GM20000 (cell line): Measurements from ENCODE around the gene CRP.
"Not testable (repeated sequence)": the region's sequence is repeated elsewhere in the genome, so short reads cannot be mapped to it uniquely, and the experiment has no call there.

Source experiments
- DNase-seq: peaks from one replicate; pipeline ENCODE4 v3.0.0; 2012; ENCODE audit warnings: low spot score
- TF ChIP-seq, protein P1 (sequence below): IDR thresholded peaks from 2 replicates; pipeline ENCODE4 v1.5.1; 2012; ENCODE audit warnings: mild to moderate bottlenecking, control low read depth; ENCODE audit errors: extremely low read depth, missing control alignments

CRP gene

DNA sequence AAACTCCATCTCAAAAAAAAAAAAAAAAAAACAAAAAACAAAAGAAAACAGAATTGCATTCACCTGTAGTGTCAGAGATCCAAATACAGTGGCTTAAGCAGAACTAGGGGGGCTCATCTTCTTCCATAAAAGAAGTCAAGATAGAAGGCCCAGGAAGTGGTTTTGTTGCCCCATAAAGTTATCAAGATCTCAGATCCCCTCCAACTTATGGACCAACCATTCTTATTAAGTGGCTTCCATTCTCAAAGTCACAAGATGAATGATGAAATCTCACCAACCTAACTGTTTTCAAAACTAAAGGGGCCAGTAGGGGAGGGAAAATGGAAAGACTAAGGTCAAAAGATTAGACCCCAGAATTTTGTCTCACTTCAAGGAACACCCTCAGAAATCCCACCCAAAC is 36.2 kb upstream of the CRP start:
- TF ChIP-seq, protein P1, sequence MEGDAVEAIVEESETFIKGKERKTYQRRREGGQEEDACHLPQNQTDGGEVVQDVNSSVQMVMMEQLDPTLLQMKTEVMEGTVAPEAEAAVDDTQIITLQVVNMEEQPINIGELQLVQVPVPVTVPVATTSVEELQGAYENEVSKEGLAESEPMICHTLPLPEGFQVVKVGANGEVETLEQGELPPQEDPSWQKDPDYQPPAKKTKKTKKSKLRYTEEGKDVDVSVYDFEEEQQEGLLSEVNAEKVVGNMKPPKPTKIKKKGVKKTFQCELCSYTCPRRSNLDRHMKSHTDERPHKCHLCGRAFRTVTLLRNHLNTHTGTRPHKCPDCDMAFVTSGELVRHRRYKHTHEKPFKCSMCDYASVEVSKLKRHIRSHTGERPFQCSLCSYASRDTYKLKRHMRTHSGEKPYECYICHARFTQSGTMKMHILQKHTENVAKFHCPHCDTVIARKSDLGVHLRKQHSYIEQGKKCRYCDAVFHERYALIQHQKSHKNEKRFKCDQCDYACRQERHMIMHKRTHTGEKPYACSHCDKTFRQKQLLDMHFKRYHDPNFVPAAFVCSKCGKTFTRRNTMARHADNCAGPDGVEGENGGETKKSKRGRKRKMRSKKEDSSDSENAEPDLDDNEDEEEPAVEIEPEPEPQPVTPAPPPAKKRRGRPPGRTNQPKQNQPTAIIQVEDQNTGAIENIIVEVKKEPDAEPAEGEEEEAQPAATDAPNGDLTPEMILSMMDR = no peak
- DNase-seq = no peak

DNA sequence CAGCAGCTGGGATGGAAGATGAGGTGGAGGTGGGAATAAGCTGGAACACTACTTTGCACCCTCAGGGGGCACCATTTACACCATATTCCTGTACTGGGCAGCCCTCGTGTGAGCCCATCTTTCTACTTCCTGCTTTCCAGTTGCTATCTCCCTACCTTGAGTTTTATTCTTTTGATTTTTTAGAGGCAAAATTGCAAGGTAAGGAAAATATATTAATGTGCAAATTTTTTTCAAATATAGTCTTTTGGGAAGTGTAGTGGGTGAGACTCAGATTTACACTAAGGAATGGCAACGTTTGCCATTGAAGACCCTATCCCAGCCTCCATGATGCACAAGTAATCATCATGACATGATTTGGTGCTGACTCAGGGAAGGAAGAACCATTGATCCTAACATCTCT is 35.2 kb upstream of the CRP start:
- DNase-seq = no peak

DNA sequence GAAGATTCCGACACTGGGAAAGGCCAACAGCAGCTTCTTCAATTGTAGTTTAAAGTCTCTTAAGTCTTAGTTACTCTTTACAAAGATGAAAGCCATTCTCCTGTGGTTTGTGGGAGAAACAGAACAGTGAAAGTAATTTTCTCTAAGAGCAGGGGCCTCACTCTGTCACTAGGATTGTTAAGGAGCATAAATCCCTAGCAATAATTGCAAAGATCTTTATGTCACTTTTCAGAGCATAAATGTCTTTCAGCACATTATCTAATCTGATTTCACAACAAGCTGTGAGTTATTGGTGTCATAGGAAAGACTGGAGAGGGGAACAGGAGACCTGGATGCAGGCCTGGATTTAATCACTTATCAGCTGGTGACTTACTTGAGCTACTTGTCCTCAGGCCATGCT is 34.0 kb upstream of the CRP start:
- TF ChIP-seq, protein P1 = no peak
- DNase-seq = no peak

More for the DNA sequence above, 35.2 kb upstream of the CRP start:
- TF ChIP-seq, protein P1 = no peak

DNA sequence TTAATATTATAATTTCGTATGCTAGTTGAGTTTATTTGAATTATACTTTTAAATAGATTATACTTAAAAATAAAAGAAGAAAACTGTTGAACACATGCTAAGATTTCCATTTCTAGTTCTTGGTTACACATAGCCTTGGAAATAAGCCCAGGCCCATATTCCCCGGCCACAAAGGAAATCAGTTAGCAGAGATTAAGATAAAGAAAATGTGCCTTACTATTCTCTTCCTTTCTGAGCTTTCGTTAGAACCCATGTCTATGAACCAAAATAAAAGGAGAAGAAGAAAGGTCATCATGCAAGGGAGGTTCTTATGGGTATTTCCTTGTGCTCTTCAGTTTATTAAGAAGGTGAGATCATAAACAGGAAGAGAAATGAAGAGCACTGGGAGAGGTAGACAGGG is 32.3 kb upstream of the CRP start:
- TF ChIP-seq, protein P1 = no peak
- DNase-seq = no peak

DNA sequence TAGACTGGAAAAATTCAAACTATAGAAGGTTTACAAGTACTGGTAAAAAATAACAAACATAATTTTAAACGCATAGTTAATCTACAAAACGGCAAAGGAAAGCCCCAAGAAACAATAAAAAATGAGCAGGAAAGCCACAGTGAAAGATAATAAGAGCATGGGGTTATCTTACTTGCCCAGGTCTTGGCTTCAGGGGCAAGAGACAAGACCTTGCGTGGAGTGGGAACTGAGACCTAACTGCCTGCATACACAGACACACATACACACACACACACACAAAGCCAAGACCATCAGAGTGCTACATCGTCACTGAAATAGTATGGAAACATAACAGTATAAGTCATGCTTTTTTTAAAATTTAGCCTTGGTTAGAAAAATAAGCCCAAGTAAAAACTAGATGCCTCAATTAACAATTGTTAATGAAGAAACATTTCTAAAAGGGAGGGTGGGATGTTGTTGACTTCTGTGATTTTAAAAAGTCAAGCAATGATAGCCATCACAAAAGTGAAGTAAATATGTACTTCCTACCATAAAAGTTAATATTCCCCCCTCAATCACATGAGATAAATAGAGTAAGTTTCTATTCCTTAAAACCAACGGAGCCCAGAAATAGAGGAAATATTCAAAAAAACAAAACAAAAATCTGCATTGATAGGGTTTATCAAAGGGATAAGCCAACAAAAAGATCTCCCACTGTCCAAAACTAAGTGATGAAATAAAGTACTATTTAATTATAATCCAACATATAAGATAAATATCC is 29.4 kb upstream of the CRP start:
- DNase-seq = no peak
- TF ChIP-seq, protein P1 = no peak

DNA sequence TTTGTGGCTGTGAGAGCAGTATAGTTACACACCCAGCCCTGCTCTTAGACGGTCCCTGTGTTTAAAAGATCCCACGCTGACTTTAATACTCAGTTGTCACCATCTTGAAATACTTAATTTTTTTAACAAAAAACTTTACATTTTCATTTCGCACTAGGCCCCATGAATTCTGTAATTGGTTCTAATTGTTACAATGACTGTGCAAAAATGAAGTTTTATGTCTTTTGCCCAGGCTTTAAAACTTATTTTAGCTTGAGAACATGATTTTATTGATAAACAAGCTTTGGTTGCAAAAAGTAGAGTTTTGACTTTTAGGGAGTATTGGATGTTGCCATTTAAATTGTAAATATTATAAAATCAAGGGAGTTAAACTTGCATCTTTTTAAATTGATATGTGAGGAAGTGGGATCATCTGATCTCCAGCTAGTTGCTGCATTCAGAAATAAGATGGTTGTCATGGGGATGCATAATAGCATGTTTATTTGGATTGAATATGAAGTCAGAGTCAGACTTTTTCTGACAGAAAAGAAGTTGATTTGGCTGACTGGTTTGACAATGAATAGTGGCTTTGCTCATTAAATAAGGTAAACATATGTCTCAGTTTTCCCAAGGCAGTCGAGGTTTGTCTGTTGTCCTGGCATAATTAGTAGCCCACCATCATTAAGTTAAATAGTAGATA is 23.0 kb upstream of the CRP start:
- no peak for DNase-seq
- TF ChIP-seq, protein P1 = no peak

DNA sequence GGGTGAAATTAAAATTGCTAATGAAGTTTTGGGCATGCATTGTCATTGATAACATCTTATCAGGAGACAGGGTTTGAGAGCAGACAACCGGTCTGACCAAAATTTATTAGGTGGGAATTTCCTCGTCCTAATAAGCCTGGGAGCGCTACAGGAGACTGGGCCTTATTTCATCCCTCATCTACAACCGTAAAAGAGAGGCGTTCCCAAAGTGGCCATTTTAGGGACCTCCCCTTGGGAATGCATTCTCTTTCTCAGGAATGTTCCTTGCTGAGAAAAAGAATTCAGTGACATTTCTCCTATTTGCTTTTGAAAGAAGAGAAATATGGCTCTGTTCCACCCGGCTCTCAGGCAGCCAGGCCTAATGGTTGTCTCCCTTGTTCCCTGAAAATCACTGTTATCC is 8.8 kb upstream of the CRP start:
- DNase-seq = not testable (repeated sequence)
